GM12892 (cell line): Measurements from ENCODE around the gene TMEM150C.

Source experiments
- DNase-seq: peaks from one replicate; pipeline ENCODE4 v3.0.0; 2011; ENCODE audit not compliant: insufficient read length
- FAIRE-seq: peaks from 2 replicates; lab custom pipeline; 2011; peaks lifted over from hg19 to GRCh38; lab: Jason Lieb, UNC
- POLR2A ChIP-seq: IDR thresholded peaks from 2 replicates; pipeline ENCODE4 v1.6.1; 2011; ENCODE audit warnings: low read depth, low read length, control low read depth
- POLR2AphosphoS5 ChIP-seq: IDR thresholded peaks from 2 replicates; pipeline ENCODE4 v1.6.1; 2011; ENCODE audit warnings: low read depth, low read length, control low read depth
- TAF1 ChIP-seq: IDR thresholded peaks from 2 replicates; pipeline ENCODE4 v1.6.1; 2011; ENCODE audit warnings: low read depth, mild to moderate bottlenecking, control low read depth, low read length, borderline replicate concordance

TMEM150C gene

DNA sequence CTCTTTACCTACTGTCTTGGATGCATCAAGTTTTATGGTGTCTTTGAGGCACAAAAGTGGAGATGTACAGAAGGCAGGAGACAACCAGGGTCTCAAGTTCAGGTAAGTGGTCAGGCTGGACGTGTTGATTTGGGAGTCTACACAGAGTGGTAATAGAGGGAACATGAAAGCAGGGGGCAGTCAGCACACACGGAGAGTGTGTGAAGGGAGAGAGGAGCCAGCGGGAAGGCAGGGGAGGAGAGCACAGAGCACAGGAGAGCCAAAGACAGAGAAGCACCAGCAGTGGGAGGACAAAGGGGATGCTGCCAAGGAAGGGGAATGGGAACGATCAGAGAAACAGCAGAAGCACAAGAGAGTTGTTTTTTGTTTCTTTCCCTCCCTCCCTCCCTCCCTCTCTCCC, 32.9 kb downstream of the TMEM150C start:
- no peak for FAIRE-seq
- DNase-seq, result no peak
- TF ChIP-seq TAF1, result no peak
- TF ChIP-seq POLR2AphosphoS5, result no peak
- no peak for TF ChIP-seq POLR2A

DNA sequence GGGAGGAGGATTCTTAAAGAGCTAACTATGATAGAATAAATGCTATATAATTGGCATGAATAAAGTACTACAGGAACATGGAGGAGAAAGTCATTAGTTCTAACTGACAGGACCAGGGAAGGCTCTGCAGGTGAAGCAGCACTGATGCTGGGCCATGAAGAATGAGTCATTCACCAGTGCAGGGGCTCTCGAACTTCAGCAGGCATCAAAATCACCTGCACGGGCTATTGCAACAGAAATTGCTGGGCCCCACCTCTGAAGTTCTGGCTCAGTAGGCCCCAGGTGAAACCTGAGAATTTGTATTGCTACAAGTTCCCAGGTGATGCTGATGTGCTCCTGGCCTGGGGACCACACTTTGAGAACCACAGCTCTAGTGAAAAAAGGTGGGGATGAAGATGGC, 33.7 kb downstream of the TMEM150C start:
- FAIRE-seq (no peak), DNase-seq (no peak)
- TF ChIP-seq POLR2AphosphoS5, result no peak
- TF ChIP-seq TAF1, result no peak
- no peak for TF ChIP-seq POLR2A

DNA sequence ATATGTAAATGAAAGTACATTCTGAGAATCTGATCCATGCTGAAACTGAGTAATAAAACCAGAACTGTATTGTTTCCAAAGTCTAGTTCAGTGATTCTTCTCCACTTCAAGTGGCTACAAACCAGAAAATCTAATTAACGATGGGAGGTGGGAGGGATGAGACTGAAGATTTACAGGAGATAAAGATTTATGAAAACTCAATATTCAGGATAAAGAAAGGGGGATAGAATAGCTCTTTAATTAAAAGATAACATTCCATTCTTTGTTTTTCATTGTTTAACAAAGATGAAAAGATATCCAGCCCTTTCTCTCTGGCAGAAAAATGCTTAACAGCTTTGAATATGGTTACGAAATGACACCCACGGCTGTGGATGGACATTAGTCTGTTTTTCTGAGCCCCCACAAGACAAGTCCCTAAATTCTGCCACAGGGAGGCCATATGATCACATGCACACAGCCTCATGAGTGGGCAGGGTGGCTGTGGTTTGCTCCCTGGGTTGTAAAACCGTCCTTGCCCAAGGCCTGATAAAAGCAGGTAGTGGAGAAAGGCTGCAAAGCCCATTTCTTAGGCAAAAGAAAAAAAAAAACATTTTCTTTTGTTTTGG, 36.4 kb downstream of the TMEM150C start:
- no peak for FAIRE-seq
- TF ChIP-seq TAF1 (no peak), POLR2A (no peak), POLR2AphosphoS5 (no peak)
- no peak for DNase-seq

DNA sequence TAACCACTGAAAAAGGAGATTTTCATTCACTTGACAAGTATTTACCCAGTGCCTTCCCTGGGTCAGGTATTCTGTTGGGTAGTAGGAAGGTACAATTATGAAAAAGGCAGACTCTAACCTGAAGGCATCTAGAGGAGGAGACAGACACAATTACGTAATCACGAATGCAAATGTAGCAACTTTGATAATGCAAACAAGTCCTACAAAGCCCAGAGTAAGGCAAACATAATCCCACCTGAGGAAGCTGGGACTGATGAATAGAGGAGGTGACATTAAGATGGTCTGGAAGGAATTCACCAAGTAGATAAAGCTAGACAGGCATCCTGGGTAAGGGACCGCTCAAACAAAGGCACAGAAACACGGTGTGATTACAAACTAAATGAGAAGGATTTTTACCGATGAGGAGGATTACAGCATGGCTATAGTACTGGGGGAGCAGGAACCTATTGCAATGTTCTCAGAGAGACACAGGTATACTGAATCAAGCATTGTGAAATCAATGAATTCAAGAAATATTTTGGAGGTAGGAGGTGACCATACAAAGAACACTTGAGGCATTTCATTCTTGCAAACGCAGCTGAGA, 37.1 kb downstream of the TMEM150C start:
- no peak for FAIRE-seq
- no peak for DNase-seq
- TF ChIP-seq TAF1, result no peak

DNA sequence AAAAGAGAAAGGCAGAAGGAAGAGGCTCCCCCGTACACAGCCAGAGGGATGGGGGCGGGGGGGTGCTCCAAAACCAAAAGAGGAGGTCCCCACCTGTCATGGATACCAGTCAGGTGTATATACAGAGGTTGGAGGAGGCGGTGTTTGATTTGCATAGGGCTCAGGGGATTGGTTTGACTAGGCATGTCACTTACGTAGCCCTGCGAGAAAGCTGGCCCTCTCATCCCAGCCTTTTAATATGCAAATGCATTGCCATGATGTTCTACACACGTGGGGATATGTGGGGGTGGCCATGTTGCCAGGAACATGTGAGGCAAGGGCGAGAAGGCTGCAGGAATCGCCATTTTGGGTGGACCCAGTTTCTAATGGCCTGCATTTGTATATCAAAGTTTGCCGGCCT, 38.6 kb downstream of the TMEM150C start:
- no peak for DNase-seq
- TF ChIP-seq POLR2AphosphoS5, result no peak
- no peak for TF ChIP-seq POLR2A
- TF ChIP-seq TAF1, result no peak
- no peak for FAIRE-seq

DNA sequence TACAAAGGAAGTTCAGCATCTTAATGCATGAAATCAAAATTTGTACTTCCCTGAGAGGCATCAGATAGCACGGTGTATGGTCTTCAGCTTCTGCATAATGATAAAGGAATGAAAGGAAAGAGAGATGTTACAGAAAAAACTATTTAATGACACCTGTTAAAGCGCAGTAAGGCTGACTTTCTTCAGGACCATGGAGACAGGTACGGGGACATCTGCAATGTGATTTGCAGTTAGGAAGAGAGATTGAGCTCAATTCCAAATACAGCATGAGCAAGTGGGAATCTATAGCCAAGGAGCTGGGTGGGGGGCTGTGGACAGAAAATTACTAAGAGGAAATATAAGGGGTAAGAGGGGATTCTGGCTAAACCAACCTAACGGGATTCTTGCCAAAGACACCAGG, 39.3 kb downstream of the TMEM150C start:
- no peak for TF ChIP-seq POLR2A
- no peak for TF ChIP-seq POLR2AphosphoS5
- no peak for TF ChIP-seq TAF1
- DNase-seq (no peak), FAIRE-seq (no peak)

DNA sequence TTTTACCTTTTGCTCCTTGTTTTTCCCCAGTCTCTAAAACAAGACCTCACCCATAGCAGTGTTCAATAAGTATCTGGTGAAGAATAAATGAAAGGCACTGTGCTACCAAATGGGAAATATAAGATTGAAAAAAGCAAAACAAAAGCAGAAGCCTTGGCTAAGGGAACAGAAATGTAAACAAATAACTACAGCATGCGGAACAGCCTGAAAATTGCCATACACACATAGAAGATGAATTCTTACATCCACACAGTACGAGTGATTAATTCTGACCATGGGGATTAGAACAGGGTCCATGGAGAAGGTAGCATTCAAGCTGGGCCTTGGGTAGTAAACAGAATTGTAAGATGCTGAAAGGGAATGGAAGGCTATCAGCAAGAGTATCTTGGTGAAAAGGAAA, 40.5 kb downstream of the TMEM150C start:
- no peak for DNase-seq
- FAIRE-seq, result no peak
- no peak for TF ChIP-seq POLR2AphosphoS5
- TF ChIP-seq TAF1, result no peak
- TF ChIP-seq POLR2A, result no peak

DNA sequence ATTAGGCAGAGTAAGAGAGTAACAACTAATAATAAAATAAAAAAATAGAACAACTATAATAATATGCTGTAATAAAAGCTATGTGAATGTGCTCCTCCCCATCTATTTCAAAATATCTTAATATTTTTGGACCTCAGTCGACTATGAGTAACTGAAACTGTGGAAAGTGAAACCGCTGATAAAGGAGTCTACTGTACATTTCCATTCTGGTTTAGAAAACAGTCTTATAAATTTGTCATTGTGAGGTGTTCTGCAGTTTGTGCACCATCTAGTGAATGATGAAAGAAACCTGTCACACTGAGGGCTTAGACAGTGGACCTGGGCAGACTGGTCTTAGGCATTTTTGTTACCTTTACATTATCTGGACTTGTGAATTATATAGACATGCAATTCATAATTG, 42.0 kb downstream of the TMEM150C start:
- DNase-seq, result no peak
- TF ChIP-seq TAF1 (no peak), POLR2A (no peak), POLR2AphosphoS5 (no peak)
- FAIRE-seq, result no peak

DNA sequence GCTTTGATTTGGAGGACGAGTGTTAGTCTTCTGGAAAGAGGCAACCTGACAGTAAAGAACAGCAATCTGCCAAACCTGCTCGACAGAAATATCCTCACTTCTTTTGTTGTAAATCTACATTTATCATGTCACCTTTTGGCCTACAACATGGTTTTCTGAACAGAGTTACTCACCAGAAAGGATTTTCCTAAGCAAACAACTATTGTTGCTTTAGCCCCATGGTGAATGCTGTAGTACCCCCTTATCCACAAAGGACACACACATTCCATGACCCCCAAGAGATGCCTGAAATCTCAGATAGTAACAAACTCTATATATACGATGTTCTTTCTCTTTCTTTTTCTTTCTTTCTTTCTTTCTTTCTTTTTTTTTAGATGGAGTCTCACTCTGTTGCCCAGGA, 42.7 kb downstream of the TMEM150C start:
- no peak for DNase-seq
- no peak for TF ChIP-seq TAF1
- no peak for FAIRE-seq

DNA sequence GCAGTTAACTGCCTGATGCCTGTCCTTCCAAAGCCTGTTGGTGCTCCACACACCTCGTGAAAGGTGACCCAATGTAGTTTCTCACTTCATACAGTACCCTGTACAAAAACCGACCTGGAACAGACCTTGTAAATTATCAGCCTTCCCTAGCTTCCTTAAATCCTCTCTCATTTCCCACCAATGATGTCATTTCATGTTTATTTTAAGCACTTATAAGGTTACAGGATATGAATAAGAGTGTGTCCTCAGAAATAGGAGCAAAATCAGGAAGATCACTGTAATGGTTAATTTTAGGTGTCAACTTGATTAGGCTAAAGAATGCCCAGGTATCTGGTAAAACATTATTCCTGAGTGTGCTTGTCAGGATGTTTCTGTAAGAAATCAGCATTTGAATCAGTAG, 44.7 kb downstream of the TMEM150C start:
- FAIRE-seq (no peak), DNase-seq (no peak)
- TF ChIP-seq TAF1 (no peak), POLR2A (no peak), POLR2AphosphoS5 (no peak)

DNA sequence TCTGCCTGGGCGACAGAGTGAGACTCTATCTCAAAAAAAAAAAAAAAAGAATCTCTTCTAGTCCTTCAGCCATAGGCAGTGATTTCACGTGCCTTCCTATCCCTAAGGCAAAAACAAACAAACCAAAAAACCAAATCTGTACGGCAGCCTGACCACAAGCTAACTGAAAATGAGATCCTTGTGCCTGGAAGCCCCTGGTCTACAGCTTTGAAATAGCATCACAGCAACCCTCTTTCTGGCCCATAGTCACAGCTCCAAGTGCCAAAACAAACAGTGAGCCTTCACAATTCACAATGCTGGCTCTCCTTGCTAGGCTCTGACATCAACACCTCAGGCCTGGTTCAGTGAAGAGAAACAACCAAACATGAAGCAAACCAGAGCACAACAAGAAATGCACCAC, 46.1 kb downstream of the TMEM150C start:
- TF ChIP-seq TAF1 (no peak), POLR2AphosphoS5 (no peak), POLR2A (no peak)
- no peak for DNase-seq
- no peak for FAIRE-seq

DNA sequence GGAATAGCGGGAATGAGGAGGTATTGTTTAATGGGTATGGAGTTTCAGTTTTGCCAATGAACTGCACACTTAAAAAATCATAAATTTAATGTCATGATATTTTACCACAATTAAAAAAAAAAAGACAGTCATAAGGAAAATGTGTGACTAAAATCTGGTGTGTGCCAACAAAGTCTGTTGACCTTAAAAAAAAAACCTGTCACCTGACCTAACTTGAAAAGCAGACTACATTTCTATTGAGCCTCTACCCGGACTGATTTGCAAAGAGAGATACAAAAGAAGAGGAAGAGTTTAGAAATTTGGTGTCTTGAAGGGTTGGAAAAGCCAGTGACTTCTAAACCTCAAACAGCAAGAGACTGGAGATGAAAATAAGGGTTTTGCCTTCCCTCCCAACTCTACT, 48.4 kb downstream of the TMEM150C start:
- TF ChIP-seq POLR2AphosphoS5 (no peak), POLR2A (no peak), TAF1 (no peak)
- DNase-seq (no peak), FAIRE-seq (no peak)
